HEK293 (cell line): ENCODE measurements around the gene MSI2.

Experiments
- GFI1B ChIP-seq: fragments of 450-650 bp; formaldehyde crosslinking; IDR thresholded peaks from 2 replicates; pipeline ENCODE4 v1.5.1; 2016; ENCODE audit warnings: missing biosample characterization, missing genetic modification characterization
- HOXA7 ChIP-seq: sonication (generic); formaldehyde crosslinking; IDR thresholded peaks from 2 replicates; pipeline ENCODE4 v1.8.1; 2022; ENCODE audit warnings: missing genetic modification reagents, borderline replicate concordance
- KLF7 ChIP-seq: fragments of 450-650 bp; formaldehyde crosslinking; IDR thresholded peaks from 2 replicates; pipeline ENCODE4 v1.5.1; 2016; ENCODE audit warnings: missing biosample characterization, missing genetic modification characterization, borderline replicate concordance
- OSR2 ChIP-seq: fragments of 450-650 bp; formaldehyde crosslinking; IDR thresholded peaks from 2 replicates; pipeline ENCODE4 v1.5.1; 2016; ENCODE audit warnings: missing biosample characterization, missing genetic modification characterization
- TCF7L2 ChIP-seq: IDR thresholded peaks from 2 replicates; pipeline ENCODE4 v1.6.1; 2011; ENCODE audit warnings: low read depth, mild to moderate bottlenecking, inconsistent platforms, low read length, moderate library complexity, borderline replicate concordance
- ZFHX2 ChIP-seq: fragments of 450-650 bp; formaldehyde crosslinking; conservative IDR thresholded peaks from 2 replicates; pipeline ENCODE4 v1.5.1; 2016; ENCODE audit warnings: missing biosample characterization, missing genetic modification characterization
- ZFP69B ChIP-seq: fragments of 450-650 bp; formaldehyde crosslinking; IDR thresholded peaks from 2 replicates; pipeline ENCODE4 v1.5.1; 2016; ENCODE audit warnings: missing biosample characterization, missing genetic modification characterization
- ZNF221 ChIP-seq: fragments of 450-650 bp; formaldehyde crosslinking; IDR thresholded peaks from 2 replicates; pipeline ENCODE4 v1.5.1; 2017; ENCODE audit warnings: missing biosample characterization, missing genetic modification characterization, borderline replicate concordance
- ZNF664 ChIP-seq: fragments of 450-650 bp; formaldehyde crosslinking; IDR thresholded peaks from 2 replicates; pipeline ENCODE4 v1.5.1; 2016; ENCODE audit warnings: missing biosample characterization, missing genetic modification characterization
- ZSCAN30 ChIP-seq: fragments of 450-650 bp; IDR thresholded peaks from 2 replicates; pipeline ENCODE4 v1.5.1; 2018; ENCODE audit warnings: missing biosample characterization, mild to moderate bottlenecking, missing genetic modification characterization, moderate library complexity
- TF ChIP-seq, protein P1 (sequence below): fragments of 450-650 bp; formaldehyde crosslinking; IDR thresholded peaks from 2 replicates; pipeline ENCODE4 v1.5.1; 2017; ENCODE audit warnings: missing biosample characterization, missing genetic modification characterization
- TF ChIP-seq, protein P2 (sequence below): fragments of 450-650 bp; formaldehyde crosslinking; IDR thresholded peaks from 2 replicates; pipeline ENCODE4 v1.5.1; 2016; ENCODE audit warnings: missing biosample characterization, missing genetic modification characterization
- TF ChIP-seq, protein P3 (sequence below): IDR thresholded peaks from 2 replicates; pipeline ENCODE4 v1.6.1; 2011; ENCODE audit warnings: mild to moderate bottlenecking, low read depth, low read length, borderline replicate concordance

DNA sequence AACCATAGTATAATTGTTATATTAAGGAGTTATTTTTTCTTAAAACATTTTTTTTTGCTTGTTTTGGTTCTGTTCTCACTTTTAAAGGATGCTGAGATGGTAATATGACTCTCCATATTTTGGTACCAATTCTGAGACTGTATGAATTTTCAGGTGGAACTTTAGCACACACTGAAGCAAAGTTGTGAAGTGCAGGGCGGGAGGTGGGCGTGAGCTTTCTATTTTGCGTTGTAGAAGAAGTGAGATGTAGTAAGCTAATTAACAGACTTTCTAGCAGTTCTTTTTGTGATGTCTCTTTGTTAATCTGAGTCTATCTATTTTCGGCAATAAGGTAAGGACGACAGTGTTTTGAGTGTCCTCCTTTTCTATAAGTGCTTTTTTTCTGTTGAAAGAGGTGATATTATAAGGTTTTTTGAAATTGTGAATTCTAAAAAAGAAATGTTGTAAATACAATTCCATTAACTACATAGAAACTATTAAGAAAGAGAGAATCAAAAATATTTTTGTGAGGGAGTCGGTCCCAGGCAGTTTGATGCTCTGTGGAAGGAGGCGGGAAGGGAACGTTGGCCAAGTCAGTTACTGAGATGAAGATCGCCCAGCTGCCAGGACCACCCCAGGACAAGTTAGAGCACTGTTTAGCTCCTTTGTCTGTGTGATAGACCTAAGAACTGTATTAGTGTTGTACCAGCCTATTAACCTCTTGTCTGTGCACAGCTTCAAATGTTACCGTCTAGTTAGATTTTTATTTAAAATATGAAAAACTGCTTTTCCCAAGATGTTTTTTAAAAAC is 423.8 kb downstream of the MSI2 start:
- TF ChIP-seq, protein P1, sequence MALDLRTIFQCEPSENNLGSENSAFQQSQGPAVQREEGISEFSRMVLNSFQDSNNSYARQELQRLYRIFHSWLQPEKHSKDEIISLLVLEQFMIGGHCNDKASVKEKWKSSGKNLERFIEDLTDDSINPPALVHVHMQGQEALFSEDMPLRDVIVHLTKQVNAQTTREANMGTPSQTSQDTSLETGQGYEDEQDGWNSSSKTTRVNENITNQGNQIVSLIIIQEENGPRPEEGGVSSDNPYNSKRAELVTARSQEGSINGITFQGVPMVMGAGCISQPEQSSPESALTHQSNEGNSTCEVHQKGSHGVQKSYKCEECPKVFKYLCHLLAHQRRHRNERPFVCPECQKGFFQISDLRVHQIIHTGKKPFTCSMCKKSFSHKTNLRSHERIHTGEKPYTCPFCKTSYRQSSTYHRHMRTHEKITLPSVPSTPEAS: no peak
- TF ChIP-seq KLF7 (tag by site-specific recombination): no peak
- no peak for TF ChIP-seq ZFHX2
- TF ChIP-seq, protein P2, sequence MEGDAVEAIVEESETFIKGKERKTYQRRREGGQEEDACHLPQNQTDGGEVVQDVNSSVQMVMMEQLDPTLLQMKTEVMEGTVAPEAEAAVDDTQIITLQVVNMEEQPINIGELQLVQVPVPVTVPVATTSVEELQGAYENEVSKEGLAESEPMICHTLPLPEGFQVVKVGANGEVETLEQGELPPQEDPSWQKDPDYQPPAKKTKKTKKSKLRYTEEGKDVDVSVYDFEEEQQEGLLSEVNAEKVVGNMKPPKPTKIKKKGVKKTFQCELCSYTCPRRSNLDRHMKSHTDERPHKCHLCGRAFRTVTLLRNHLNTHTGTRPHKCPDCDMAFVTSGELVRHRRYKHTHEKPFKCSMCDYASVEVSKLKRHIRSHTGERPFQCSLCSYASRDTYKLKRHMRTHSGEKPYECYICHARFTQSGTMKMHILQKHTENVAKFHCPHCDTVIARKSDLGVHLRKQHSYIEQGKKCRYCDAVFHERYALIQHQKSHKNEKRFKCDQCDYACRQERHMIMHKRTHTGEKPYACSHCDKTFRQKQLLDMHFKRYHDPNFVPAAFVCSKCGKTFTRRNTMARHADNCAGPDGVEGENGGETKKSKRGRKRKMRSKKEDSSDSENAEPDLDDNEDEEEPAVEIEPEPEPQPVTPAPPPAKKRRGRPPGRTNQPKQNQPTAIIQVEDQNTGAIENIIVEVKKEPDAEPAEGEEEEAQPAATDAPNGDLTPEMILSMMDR: no peak
- TF ChIP-seq ZSCAN30 (tag by site-specific recombination): no peak
- TF ChIP-seq ZNF221 (tag by site-specific recombination): no peak
- no peak for TF ChIP-seq GFI1B (tag by site-specific recombination)
- TF ChIP-seq TCF7L2: no peak
- TF ChIP-seq, protein P3, sequence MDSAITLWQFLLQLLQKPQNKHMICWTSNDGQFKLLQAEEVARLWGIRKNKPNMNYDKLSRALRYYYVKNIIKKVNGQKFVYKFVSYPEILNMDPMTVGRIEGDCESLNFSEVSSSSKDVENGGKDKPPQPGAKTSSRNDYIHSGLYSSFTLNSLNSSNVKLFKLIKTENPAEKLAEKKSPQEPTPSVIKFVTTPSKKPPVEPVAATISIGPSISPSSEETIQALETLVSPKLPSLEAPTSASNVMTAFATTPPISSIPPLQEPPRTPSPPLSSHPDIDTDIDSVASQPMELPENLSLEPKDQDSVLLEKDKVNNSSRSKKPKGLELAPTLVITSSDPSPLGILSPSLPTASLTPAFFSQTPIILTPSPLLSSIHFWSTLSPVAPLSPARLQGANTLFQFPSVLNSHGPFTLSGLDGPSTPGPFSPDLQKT: no peak
- TF ChIP-seq ZFP69B (tag by site-specific recombination): no peak
- no peak for TF ChIP-seq HOXA7 (CRISPR knock-in tag)
- no peak for TF ChIP-seq ZNF664
- TF ChIP-seq OSR2 (tag by site-specific recombination): no peak
